B cell (primary cell): ENCODE data around the gene MYH10.

Source experiments
- CTCF ChIP-seq: fragments of 200-600 bp; IDR thresholded peaks from one replicate; pipeline ENCODE4 v1.8.0; 2022; ENCODE audit warnings: antibody characterized with exemption, mild to moderate bottlenecking
- EZH2 ChIP-seq: IDR thresholded peaks from 2 replicates; pipeline ENCODE4 v1.6.1; 2012; ENCODE audit warnings: borderline replicate concordance, low read depth, mild to moderate bottlenecking, moderate library complexity, low read length; ENCODE audit not compliant: insufficient read depth, poor library complexity, severe bottlenecking

GRCh38 chr17:8503368-8503767 lies 127.2 kb downstream of the MYH10 start:
- no peak for TF ChIP-seq EZH2
- TF ChIP-seq CTCF = no peak
